Measurements from ENCODE around the gene KLRG1. TPM values are rescaled to one million over a fixed set of nuclear protein-coding genes. Genes with fewer than 3 reads are reported as not detected.

Gene KLRG1
- polyA plus RNA-seq, 10 donors, result 2.2 to 6.8 (median 3.2) TPM

DNA sequence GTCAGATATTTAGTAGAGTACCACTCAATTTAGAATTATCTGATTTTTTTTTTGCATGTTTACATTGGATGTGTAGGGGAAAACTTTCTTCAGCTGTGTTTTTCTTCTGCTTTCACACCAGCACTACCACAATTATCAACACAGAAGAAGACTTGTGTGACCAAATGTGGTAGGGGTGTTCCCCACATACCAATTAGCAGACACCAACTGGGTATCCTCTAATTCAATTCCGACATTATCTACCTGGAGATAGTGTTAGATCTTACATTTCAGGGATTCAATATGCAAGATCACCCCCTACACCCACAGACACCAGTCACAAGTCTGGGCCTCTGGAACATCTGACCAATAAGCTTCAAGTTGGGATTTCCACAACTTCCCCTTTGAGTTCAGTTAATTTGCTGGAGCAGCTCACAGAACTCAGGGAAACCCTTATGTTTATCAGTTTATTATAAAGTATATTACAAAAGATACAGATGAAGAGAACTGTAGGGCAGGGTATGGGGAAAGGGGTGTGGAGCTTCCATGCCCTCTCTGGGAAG, 4.1 kb upstream of the KLRG1 start:
- DNase-seq, result no peak

DNA sequence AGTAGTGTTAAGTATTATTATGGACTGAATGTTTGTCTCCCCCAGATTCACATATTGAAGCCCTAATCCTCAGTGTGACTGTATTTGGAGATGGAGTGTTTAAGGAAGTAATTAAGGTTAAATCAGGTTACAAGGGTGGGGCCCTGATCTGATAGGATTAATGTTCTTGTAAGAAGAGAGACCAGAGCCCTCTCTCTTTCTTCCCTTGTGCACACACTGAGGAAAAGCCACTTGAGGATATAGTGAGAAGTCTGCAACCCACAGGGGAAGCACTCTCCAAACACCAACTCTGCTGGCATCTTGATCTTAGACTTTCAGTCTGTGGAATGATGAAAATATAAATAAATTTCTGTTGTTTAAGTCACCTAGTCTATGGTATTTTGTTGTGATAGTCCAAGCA, 2.2 kb upstream of the KLRG1 start:
- no peak for DNase-seq

- no peak for DNase-seq
Measured at GRCh38 chr12:8987685-8988084, 1.7 kb upstream of the KLRG1 start.

DNA sequence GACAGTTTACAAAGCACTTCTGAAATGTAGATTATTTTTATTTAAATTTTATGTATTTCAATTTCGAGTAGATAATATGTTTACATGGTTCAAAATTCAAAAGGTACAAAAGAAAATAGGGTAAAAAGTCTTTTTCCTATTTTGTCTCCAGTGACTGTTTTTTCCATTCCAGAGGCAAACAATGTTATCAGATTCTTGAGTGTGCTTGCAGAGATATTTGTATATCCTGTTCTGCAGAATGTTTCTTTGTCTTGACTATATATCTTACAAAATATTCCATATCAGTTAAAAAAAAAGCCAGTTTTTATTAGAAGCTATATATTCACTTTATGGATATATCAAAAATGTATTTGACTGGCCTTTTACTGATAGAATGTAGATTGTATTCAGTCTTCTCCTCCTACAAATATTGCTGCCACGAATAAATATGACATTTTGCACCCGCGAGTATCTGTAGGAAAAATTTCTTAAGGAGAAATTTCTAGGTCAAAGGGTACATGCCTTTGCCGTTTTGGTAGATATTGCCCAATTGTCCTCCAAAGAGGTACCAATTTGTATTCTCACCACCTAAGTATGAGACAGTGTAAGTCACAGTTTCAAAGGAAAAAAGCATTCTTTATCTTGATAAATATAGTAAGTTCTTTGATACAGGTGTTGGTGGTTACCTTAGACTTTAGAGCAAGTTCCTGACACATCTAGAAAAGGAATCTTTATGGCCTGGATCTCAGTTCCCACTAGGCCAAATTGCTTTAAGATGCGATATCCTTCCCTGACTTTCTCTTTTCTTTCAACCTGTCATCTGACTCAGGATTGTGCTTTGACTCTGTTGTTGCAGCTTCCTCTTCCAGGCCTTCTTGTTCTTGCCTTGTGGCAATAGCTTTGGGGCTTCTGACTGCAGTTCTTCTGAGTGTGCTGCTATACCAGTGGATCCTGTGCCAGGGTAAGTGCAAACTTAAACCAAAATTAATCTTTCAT, 2.3 kb downstream of the KLRG1 start:
- DNase-seq, result no peak

DNA sequence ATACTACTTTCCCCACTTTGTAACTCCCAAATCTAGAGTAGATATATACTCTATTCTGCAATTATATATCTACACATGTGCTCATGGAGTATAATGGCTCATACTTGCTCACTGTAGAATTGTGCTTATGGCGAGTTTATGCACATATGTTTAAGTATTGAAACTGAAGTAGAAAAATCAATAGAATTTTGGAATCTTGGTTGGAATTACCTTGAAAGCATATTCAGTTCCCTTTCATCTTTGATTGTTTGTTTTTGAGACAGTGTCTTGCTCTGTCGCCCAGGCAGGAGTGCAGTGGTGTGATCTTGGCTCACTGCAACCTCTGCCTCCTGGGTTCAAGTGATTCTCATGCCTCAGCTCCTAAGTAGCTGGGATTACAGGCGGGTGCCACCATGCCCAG, 4.5 kb downstream of the KLRG1 start:
- no peak for DNase-seq

DNA sequence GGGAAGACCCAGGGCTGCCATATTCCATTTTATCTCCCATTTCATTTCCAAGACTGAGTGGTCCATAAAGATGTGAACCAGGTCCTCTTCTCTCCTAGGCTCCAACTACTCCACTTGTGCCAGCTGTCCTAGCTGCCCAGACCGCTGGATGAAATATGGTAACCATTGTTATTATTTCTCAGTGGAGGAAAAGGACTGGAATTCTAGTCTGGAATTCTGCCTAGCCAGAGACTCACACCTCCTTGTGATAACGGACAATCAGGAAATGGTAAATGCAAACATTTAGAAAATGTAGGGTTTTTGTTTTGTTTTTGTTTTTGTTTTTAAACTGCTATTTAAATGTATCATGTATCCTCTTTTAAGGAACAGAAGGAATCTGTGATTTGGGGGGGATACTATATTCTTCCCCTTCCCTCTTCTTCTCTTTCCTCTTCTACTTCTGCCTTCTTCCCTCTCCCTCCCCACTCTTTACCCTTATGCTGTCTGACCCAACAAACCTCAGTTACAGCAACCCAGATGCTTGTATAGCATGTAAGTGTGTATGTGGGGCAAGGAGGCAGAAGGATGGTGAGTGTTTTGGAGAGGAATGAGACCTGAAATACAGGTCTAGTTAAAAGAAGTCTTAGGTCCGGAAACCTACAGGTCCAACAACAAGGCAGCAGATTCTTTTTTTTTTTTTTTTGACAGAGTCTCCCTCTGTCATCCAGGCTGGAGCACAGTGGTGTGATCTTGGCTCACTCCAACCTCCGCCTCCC, 5.9 kb downstream of the KLRG1 start:
- no peak for DNase-seq

- no peak for DNase-seq
Measured at GRCh38 chr12:8996682-8997405, 7.5 kb downstream of the KLRG1 start.

DNA sequence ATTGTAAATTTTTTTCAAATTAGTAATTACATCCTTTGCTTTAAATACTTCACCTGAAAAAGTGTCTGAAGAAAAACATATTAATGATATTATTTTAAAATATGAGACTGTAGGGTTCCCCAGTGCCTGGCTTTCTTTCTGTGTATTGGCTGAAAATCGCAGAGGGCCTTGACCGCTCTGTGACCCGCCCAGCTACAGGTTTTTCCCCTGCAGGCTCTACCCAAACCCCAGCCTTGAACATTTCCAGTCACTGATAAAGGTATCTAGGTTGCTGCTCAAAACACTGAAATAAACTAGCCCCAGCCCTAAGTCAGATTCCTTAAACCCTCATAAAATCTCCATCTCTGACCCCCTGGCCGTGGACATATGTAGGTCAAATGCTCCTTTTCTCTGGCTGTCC, 11.9 kb downstream of the KLRG1 start:
- DNase-seq, result no peak

GRCh38 chr12:9002335-9002734, 13.0 kb downstream of the KLRG1 start:
- DNase-seq, result no peak

DNA sequence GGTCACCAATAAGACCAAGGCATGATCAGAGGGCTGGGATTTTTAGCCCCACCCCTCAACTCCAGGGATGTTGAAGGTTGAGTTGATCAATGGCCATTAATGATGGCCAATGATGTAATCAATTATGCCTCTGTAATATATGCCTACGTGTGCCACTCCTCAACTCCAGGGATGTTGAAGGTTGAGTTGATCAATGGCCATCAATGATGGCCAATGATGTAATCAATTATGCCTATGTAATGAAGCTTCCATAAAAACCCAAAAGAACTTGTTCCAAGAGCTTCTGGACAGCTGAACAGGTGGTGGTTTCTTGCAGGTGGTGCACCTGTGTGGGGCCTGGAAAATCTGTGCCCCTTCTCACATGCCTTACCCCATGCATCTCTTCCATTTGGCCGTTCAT, 33.2 kb downstream of the KLRG1 start:
- DNase-seq, result no peak

DNA sequence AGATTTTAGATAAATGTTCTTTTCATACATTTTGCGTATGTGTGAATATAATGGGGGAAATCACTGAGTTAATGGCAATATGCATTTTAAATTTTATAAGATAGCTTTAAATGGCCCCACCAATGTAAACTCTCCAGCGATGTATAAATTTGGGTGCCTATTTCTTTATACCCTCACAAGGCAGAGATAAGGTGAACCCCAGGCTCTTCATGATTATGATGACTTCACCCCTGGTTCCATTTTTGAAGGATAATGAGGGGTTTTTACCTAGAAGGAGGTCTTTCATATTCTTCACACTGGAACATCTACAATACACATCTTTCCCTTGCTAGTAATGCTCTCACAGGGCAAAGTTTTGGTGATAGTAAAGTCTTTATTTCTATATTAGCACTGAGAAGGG, 35.2 kb downstream of the KLRG1 start:
- DNase-seq, result no peak

DNA sequence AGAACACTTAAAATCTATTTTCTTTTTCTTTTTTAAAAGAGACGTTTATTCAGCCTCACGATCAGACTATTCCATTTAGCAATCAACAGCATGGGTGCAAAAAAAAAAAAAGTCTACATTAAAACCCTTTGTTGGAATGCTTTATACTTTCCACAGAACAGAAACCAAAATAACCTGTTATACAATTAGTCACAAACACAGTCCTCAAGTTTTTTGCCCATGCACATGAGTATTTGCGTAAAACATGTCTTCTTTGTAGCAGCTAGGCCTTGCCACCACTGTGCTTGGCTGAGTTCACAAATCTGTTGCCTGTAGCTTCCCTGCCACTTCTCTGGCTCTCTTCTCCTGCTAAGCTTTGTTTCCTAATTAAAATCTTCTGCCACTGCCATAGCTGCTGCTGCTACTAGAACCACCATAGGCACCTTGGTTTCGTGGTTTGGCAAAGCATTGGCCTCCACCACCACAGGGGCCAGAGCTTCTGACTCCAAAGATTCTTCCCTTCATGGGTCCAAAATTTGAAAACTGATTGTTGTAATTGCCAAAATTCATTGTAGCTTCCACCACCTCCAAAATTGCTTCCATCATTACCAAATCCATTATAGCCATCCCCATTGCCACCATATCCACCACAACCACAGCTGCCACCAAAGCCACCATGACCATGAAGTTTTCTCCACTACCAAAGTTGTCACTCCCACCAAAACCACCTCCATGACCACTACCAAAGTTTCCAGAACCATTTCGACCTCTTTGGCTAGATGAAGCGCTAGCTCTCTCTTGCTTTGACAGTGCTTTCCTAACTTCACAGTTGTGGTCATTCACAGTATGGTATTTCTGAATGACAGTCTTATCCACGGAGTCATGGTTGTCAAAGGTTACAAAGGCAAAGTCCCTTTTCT, 38.1 kb downstream of the KLRG1 start:
- no peak for DNase-seq

GRCh38 chr12:9030776-9031175, 41.4 kb downstream of the KLRG1 start:
- DNase-seq, result no peak

DNA sequence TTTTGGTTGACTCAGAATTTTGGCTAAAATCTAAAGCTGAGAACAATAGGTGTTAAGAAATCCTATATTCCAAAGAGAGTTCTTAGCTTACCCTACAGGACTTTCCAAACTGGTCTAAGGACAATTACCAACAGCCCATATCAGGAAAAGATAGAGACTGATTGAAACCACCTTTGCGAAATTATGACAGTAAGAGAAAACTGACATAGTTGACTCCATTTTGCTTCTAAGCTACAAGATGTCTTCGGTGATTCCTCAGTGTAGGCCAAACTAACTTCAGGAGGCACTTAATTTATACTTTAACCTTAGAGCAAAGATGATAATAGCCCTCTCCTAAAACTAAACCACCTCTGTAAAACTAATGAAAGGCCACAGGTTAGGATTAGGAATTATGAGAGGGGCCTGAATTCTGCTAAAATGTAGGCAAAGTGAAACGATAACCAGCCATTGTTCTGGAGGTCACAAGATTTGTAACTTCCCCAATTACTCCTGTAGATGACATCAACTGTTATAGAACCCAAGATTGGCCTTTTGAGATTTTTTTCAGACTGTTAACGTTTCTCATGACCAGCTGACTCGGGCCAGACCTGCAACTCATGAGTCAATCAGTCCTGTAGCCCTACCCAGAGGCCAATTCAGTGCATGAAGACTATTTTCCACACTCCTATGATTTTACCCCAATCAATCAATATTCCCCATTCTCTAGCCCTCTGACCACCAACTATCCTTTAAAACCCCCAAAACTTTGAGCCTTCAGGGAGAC, 43.0 kb downstream of the KLRG1 start:
- DNase-seq, result no peak

GRCh38 chr12:9033265-9033887, 44.0 kb downstream of the KLRG1 start:
- no peak for DNase-seq

GRCh38 chr12:9034095-9034494, 44.7 kb downstream of the KLRG1 start:
- no peak for DNase-seq

- DNase-seq, result no peak
Measured at GRCh38 chr12:9036227-9036626, 46.9 kb downstream of the KLRG1 start.

GRCh38 chr12:9037431-9037830, 48.1 kb downstream of the KLRG1 start:
- no peak for DNase-seq

DNA sequence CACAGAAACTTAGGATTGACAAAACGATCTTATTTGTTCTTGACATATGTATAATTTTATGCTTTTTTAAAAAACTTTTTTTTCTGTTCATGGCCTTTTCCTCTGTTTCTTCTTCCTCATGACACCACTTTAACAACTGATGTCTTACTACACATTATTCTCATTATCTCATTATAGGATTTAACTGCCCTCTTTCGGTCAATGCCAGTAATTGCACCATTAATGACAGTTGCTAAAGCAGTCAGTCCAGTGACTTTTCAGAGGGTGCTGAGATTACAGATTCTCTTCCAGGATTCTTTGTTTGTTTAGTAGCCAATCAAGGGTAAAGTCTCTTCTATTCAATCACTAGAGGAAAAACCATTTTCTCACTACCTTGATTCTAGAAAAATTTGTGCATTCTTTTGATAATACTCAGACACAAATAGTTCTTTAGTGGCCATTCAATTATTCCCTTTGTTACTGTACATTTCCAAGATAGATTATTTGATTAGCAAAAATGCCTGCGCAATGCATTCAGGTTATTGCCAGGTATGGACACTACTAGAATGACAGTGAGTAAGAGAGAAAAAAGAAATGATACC, 50.1 kb downstream of the KLRG1 start:
- DNase-seq, result peak; percentile 31 to 56 (median 39)

Data from muscle of back (tissue), 11 donors.